Measurements from ENCODE around the gene C19orf81.

GRCh38 chr19:50702871-50703829 lies 53.9 kb downstream of the C19orf81 start:
- TF ChIP-seq, protein P1, sequence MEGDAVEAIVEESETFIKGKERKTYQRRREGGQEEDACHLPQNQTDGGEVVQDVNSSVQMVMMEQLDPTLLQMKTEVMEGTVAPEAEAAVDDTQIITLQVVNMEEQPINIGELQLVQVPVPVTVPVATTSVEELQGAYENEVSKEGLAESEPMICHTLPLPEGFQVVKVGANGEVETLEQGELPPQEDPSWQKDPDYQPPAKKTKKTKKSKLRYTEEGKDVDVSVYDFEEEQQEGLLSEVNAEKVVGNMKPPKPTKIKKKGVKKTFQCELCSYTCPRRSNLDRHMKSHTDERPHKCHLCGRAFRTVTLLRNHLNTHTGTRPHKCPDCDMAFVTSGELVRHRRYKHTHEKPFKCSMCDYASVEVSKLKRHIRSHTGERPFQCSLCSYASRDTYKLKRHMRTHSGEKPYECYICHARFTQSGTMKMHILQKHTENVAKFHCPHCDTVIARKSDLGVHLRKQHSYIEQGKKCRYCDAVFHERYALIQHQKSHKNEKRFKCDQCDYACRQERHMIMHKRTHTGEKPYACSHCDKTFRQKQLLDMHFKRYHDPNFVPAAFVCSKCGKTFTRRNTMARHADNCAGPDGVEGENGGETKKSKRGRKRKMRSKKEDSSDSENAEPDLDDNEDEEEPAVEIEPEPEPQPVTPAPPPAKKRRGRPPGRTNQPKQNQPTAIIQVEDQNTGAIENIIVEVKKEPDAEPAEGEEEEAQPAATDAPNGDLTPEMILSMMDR (IDR thresholded peaks at IDR 0.05): no peak
- no peak for TF ChIP-seq POLR2A (IDR thresholded peaks at IDR 0.05)
